NCI-H748 (cell line): ENCODE data around the gene GFI1.
"Not testable (repeated sequence)": the region's sequence is repeated elsewhere in the genome, so short reads cannot be mapped to it uniquely, and the experiment has no call there.

Experiments used
- DNase-seq: peaks from one replicate; lab custom pipeline; 2025; ENCODE audit not compliant: unreplicated experiment; lab: John Stamatoyannopoulos, UW

The GFI1 gene

GRCh38 chr1:92486251-92487077, at the start of gene GFI1:
TSS of gene GFI1 (minus strand) at chr1:92486925. CDS start at chr1:92483487, 3,438 bp downstream.
- peak; percentile 38 for DNase-seq

GRCh38 chr1:92532371-92532770, 45.6 kb upstream of the GFI1 start:
- DNase-seq, result not testable (repeated sequence)

- DNase-seq, result not testable (repeated sequence)
Observed at GRCh38 chr1:92531939-92532338, 45.2 kb upstream of the GFI1 start.

GRCh38 chr1:92527670-92528069, 40.9 kb upstream of the GFI1 start:
- DNase-seq, result no peak

- not testable (repeated sequence) for DNase-seq
Observed at GRCh38 chr1:92524944-92525590, 38.3 kb upstream of the GFI1 start.

- DNase-seq, result no peak
Observed at GRCh38 chr1:92519043-92519442, 32.3 kb upstream of the GFI1 start.

- DNase-seq, result no peak
Observed at GRCh38 chr1:92516574-92516973, 29.8 kb upstream of the GFI1 start.

- DNase-seq, result no peak
Observed at GRCh38 chr1:92515796-92516201, 29.1 kb upstream of the GFI1 start.

GRCh38 chr1:92511541-92511940, 24.8 kb upstream of the GFI1 start:
- no peak for DNase-seq

- no peak for DNase-seq
Observed at GRCh38 chr1:92509619-92510018, 22.9 kb upstream of the GFI1 start.

- no peak for DNase-seq
Observed at GRCh38 chr1:92505015-92505692, 18.4 kb upstream of the GFI1 start.

- no peak for DNase-seq
Observed at GRCh38 chr1:92504291-92505014, 17.7 kb upstream of the GFI1 start.

- no peak for DNase-seq
Observed at GRCh38 chr1:92503926-92504285, 17.2 kb upstream of the GFI1 start.

GRCh38 chr1:92503043-92503925, 16.6 kb upstream of the GFI1 start:
- no peak for DNase-seq

GRCh38 chr1:92502247-92502646, 15.5 kb upstream of the GFI1 start:
- no peak for DNase-seq

GRCh38 chr1:92500552-92500951, 13.8 kb upstream of the GFI1 start:
- DNase-seq, result no peak

- DNase-seq, result no peak
Observed at GRCh38 chr1:92495392-92496063, 8.8 kb upstream of the GFI1 start.

- no peak for DNase-seq
Observed at GRCh38 chr1:92494485-92495141, 7.9 kb upstream of the GFI1 start.

- DNase-seq, result no peak
Observed at GRCh38 chr1:92493139-92493538, 6.4 kb upstream of the GFI1 start.
